Anterior cingulate cortex (tissue), 58 donors: ENCODE results near the gene SLC45A1.
"Not testable (repeated sequence)": the region's sequence is repeated elsewhere in the genome, so short reads cannot be mapped to it uniquely, and the experiment has no call there.

ENCODE experiments used
- DNase-seq, 58 donors: peaks; one replicate each; lab custom pipeline; 2025; lab: John Stamatoyannopoulos, UW

SLC45A1 gene

DNA sequence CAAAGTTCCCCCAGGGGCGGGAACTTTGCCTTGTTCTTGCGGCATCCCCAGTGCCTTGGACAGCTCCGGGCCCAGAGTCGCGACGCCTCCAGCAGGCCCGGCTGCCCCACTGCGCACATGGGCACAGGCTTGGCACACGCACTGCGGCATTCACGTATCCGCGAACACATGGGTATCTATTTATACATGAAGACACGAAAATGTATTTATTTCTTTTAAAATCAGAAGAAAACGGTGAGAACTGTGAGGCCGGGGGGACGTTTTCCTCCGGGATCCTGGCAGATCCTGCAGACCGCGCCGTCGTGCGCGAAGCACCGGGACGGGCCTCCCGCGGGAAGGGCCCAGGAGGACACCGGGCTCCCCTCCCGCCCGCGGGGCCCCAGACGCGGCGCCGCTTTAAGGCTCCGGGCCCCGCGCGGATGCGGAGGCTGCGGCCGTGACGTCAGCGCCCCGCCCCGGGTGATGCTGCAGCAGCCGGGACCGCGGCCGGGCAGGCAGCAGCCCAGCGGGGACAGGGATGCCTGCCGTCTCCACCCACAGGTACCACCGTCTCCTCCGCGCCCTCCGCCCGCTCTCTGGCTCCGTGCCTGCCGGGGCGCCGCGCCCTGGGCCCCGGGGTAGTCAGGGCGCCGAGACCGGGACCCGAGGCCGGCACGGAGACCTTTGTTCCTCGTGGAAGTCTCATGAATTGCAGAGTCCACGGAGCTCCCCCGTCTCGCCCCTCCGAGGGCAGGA is at the start of gene SLC45A1:
Gene SLC45A1, plus strand, starts transcription at position 468 of the 735 bp plus-strand sequence. CDS start 6,216 bp downstream, outside the sequence.
- DNase-seq = peak in 56 of 58 donors; percentile 10 to 87 (median 66)

DNA sequence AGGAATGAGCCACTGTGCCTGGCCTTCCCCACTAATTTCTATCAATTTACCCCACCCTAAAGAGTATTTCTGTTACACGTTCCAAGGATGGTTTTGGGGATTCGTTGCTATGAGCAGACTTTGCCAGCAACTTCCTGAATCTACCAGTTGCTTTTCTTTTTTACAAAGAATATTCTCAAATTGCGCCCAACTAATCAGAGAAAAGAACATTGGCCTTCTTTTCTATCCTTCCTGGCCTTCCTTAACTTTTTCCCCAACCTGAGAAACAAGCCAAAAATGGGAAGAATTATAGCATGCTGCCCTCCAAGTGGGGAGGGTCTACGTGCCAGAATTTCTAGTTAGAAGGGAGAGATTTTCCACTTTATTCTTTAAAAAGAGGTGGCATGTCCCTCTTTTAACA is 44.9 kb upstream of the SLC45A1 start:
- no peak for DNase-seq

DNA sequence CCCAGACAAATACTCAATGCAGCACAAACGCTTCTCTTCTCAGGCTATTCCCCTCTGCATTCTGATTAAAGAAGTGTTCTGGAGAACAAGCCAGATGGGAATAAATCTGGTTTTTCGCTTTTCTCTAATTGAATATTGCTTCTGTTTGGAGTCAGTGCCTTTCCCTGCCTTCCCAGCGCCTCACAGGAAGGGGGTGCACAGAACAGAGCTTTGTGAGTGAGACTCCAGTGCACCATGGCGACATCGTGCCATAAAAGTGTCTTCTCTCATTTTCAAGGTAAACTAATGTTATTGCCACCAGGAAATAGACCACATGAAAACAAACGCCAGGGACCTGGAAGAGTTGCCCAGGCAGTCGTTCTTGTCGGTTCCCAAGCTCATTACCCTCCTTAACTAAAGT is 43.6 kb upstream of the SLC45A1 start:
- no peak for DNase-seq

DNA sequence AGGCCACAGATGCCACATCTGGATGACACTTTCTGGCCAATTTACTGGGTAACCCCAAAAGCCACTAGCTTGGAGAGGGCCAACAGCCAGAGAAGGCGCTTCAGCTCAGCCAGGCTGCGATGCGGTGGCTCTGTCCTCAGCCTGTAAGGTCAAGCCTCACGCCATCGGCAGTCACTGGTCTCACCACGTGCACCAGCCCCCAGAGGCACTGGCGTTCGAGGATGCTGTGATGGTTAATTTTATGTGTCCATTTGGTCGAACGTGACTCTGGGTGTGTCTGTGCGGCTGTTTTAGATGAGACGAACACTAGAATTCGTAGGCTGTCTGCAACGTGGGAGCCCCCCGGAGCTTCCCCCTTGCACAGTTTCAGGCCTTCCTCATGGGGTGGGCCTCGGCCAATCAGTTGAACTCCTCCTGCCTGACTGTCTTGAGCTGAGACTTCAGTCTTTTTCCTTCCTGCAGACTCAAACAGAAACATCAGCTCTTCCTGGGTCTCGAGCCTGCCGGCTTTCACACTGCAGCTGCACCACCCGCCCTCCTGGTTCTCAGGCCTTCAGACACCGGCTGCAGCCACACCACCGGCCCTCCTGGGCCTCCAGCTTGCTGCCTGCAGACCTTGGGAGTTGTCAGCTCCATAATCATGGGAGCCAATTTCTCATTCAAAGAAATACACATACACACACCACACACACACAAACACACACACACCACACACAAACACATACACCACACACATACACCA is 41.6 kb upstream of the SLC45A1 start:
- no peak for DNase-seq

DNA sequence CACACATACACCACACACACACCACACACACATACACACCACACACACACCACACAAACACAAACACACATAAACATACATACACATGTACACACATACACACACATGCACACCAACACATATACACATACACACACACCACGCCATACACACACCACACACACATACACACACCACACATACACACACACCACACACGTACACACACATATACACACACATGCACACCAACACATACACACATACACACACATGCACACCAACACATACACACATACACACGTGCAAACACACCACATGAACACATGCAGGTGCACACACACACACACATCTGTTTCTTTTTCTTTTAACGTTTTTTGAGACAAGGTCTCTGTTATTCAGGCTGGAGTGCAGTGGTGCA is 41.0 kb upstream of the SLC45A1 start:
- no peak for DNase-seq

DNA sequence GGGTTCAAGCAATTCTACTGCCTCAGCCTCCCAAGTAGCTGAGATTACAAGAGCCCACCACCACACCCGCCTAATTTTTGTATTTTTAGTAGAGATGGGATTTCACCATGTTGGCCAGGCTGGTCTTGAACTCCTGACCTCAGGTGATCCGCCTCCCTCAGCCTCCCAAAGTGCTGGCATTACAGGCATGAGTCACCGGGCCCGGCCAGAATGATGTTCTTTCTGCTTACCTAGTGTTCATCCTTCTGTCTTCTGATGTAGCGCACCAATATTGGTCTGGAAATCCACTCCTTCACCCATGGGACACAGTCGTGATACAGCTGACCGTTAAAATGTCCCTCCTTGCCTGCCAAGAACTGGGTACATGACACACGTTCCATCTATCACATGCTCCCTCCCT is 39.2 kb upstream of the SLC45A1 start:
- not testable (repeated sequence) for DNase-seq

DNA sequence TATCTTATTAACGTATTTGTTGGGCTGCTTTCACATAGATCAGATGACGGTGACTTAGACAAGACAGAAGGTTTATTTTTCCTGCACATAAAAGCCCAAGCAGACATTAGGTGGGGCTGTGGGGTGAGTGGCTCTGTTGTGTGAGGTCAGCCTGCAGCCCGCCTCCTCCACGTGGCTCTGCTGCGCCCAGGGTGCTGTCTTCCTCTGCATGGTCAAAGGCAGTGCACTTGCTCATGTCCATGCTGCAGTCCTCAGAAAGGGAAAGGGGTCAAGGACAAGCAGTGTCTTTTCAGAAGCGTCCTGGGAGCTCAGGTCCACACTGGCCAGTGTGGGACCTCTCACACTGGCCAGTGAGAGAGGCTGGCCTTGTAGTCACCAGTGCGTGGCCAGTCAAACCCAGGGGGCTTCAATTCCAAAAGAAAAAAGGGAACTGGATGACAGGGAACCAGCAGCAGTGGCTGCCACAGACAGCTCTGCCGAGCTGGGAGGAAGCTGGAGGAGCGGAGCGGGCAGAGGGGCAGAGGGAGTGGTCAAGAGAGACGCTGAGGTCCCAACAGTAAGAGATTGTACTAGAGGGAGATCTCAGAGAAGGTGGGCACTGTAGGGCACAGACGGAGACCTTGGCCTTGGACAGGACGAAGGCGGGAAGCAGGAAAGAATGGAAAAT is 35.9 kb upstream of the SLC45A1 start:
- DNase-seq = peak in 8 of 58 donors; percentile 2 to 23 (median 10)

DNA sequence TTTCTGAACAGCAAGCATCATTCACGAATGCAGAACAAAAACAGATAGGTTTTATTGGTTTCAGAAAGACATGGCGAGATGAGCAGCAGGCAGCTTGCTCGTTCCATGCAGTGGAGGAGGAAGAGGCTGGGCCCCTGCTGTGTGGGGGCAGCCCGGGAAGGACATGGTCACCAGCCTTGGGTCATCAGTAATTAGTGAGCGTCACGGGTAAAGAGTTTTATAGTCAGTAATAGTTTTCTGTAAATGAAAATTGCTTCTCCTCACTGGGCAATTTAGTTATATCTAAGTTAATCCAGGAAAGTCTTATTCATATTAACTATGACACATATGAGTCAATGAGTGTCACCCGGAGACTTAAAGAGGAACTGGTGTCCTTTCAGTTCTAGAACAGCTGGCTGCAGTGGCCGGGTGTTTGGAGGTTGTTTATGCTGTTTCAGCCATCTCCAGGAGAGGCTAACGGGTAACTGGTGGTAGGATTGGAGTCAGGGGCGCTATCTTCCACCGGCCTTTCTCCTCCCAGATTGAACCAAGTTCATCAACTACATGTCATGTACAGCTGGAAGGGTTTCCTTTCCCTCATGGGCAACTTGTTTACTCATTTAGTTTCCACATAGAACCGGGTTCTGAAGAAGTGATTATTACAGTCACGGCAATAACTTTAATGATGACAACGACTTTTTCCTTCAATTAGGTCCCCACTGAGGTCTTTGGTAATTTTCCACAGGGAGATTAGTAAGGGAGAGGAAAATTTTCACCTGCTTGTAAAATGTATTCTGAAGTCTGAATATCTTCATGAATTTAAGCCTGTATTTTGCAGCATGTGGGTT is 34.6 kb upstream of the SLC45A1 start:
- no peak for DNase-seq

DNA sequence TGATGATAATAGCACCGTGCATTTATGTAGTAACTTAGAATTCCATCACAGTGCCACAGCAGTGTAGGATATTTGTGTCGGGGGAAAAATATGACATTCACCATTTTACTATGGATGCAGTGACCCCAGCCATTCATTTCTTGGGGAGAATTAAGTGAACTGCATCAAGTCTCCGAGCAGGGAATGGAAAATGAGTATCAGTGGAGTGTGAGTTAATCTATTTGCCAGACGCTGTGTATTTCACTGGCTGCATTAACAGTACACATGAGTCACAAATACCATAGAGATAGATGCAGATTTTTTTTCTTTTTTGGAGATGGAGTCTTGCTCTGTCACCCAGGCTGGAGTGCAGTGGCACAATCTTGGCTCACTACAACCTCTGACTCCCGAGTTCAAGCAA is 33.8 kb upstream of the SLC45A1 start:
- no peak for DNase-seq

DNA sequence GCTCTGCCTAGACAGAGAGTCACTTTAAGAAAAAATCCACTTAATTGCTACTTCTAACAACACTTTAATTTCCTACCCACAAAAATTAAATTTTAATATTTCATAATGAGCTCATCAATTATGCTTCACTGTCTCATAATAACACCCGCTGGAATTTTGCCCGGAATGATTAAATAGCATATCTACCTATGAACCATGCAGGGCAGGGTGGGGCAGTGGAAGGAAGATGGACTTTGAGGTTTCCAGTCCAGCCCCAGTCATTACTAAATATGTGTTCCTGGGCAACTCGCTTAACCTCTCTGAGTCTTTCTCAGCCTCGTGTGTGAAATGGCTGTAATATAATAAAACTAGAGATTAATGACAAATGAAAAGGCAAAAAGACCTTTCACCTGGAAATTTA is 32.8 kb upstream of the SLC45A1 start:
- DNase-seq = no peak

DNA sequence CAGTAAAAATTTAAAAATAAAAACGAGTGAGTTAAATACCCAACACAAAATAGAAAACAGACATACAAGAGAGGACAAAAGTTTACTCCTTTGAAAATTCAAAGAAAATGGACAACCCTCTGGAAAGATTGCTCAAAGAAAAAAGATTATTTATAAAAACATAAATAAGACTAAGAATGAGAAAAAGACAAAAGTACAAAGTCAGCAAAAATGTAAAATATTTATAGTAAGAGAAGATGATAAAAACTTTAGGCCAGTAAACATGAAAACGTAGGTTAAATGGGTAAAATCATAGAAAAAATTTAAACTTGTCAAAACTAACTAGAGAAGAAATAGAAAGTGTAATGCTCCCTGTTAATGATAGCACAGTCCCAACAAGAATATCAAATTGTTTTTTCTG is 31.9 kb upstream of the SLC45A1 start:
- no peak for DNase-seq

DNA sequence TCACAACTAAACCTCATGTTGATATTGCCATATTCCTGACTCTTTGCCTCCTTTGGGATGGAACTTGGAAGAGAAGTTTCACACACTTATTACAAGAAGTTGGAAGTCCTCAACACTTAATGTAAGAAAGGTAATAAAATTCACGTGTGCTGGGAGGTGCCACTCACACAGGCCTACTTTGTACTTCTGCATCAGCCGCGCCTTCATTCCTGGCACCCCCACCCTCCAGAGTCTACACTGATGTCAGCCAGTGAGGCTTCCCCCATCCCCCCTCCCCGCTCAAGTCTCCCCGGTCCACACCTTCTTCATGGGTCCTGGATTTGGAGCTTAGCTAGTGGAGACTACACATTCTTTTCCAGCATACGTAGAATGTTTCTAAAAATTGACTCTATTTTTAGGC is 24.8 kb upstream of the SLC45A1 start:
- DNase-seq = no peak

DNA sequence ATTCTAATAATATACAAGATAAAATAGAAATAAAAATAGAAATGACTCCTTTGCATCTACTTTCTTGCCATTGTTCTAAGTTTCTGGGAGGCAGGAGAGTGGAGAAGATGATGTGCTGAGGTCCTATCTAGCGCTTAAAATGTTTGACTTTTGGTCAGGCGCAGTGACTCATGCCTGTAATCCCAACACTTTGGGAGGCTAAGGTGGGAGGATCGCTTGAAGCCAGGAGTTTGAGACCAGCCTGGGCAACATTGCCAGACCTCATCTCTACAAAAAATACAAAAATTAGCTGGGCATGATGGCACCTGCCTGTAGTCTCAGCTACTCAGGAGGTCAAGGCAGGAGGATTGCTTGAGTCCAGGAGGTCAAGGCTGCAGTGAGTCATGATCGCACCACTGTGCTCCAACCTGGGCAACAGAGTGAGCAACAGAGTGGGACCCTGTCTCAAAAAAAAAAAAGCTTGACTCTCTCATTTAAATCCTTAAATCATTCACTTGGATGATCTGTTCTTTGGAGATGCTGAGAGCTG is 24.2 kb upstream of the SLC45A1 start:
- no peak for DNase-seq

DNA sequence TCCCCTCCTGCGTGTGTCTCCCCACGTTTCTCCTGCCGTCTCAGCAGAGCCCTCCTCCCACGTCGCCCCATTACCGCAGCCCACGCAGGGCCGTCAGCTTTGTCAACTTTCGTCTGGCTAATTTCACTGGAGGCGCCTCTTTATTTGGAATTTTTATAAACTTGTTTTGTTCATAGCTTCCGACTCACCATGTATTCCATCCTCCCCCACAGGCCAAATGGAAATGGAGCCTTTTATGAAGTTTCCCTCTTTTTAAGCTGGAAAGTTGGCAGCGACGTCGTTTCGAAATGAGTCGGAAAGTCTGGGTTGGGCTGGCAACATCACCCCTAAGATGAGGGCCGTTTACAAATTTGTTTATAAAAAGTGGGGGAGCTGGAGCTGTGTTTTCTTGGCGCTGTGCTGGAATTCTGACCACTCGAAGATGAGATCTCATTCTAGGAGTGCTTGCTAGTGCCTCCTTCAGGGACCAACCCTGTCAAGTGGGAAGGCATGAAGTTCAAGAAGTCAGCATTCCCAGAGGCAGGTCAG is 23.7 kb upstream of the SLC45A1 start:
- no peak for DNase-seq

DNA sequence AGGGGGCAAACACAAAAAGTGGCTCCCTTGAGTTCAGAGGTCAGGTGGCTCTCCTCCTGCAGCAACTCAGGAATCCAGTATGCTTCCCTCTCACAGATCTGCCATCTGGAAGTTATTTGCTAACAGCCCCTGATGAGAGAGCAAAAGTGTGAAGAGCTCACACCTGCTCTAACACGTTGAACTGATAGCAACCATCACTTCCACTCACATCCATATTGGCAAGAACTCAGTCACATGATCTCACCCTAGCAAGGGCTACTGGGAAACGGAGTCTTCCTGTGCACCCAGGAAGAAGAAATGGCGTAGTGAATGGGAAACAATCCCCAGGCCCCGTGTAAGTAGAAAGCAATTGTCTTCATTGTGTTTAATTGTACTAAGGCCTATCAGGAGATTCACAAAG is 20.7 kb upstream of the SLC45A1 start:
- DNase-seq = no peak

DNA sequence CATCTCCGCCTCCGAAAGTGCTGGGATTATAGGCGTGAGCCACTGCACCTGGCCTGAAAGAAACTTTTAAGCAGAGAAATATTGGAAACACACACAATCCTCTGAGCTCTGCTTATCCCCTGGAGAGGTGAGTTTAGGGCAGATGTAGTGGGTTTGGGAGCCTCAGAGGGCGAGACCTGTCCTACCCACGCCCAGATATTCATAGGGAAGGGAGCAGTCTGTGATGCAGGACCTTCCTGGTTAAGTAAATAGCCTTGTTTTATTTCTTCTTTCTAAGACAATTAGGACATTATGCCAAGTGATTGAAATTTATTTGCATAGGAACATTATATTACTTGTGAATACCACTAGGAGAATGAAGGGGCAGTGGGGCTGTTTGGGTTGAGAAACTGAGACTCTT is 18.0 kb upstream of the SLC45A1 start:
- no peak for DNase-seq

DNA sequence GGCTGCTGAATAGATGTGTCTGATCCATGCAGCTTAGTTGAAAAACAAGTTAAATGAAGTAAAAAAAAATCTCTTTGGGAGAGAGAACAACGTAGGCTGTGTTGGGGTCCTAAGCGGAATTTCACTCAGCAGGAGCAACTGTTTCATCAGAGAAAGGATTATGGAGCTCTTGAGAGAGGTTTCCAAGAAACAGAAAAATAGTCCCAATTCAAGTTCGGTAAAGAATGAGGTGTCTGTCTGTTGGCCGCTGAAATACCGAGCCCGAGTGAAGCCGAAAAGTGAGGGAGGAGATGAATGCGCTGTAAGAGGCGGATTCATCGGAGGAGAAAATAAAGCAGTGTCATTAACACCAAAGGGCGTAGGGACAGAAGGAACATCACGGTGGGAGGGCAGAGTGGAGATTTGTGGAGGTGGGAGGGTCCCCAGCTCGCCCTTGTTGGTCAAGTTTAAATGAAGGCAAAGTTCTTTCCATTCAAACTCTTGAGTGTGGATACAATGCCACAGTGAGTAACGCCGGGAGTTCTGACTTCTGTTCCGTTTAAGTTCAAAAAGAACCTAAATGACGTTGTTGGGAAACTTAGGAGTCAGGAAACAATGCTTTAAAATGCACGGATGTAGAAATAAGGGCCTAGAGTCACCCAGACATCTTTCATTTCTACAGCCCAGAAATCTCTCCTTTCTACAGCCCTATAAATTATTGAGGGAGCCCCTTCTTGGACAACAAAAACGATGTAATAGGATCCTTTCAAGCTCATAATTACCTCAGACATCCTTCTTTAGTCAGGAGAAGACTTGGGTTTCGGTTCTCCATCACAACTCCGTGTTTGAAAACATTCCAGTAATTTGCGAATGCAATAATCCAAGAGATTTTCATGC is 15.6 kb upstream of the SLC45A1 start:
- DNase-seq = peak in 14 of 58 donors; percentile 6 to 48 (median 22)

DNA sequence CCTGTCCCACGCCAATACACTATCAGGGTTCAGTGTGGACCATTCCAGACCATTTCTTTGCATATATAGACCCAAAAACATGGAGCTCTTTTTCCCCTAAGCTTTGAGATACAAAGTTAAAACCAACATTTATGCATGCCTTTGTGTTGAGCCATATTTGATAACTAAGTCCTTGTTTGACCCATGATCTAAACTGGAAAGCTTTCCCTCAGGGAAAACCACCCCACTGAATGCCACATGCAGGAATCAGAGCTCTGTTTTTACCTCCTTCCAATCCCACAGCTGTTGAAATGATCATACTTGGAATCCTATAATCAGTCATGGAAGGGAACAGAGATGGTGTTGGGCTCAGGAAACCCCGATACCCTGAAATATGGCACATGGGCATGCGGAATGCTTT is 14.8 kb upstream of the SLC45A1 start:
- no peak for DNase-seq

DNA sequence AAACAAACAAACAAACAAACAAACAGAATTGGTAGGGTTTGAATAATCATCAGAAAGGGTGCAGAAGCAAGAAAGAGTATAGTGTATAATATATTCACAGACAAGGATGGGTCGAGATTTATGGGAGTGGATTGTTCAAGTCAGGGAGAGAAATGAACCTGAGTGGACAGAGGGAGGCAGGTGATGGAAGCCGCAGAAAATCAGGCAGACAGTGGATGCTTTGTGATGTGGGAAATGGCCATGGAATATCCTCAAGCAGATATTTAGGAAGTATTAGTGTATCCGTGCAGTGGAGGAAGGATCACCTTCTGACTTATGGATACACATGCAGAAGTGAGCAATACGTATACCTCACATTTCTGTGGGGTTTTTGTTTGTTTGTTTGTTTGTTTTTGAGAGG is 14.0 kb upstream of the SLC45A1 start:
- DNase-seq = no peak
